Measurements from ENCODE around the gene LRRC71.

The LRRC71 gene

DNA sequence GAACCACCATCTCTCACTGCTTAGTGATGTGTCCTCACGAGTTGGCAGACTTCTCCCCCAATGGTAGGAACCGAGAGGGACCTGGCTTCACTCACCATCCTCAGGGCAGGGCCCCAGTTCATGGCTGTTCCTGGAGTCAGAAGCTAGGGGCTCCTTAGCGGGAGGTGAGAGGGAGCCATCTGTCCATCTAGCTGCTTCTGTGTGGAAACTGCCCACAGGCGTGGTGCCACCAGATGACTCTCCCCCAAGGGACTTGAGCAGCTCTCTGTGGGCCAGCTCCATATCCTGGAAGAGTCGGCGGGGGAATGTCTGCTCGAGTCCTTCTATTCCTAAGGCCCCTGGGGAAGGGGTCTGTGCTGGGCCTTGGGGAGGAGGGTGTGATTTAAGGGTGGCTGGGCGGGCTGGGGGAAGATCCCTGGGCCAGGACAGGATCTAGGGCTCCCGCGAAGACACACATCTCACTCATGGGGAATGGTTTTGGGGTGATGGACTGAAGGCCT is 16.3 kb downstream of the LRRC71 start:
- no peak for TF ChIP-seq GATA2 (IDR thresholded peaks at IDR 0.05; ENCODE audit: low read depth, low read length)
- TF ChIP-seq GATA3 (IDR thresholded peaks at IDR 0.05; ENCODE audit: low read depth, low read length): no peak

- TF ChIP-seq GATA3 (IDR thresholded peaks at IDR 0.05; ENCODE audit: low read depth, low read length) (no peak), GATA2 (IDR thresholded peaks at IDR 0.05; ENCODE audit: low read depth, low read length) (no peak)
Observed at GRCh38 chr1:156937883-156938282, 17.5 kb downstream of the LRRC71 start.

DNA sequence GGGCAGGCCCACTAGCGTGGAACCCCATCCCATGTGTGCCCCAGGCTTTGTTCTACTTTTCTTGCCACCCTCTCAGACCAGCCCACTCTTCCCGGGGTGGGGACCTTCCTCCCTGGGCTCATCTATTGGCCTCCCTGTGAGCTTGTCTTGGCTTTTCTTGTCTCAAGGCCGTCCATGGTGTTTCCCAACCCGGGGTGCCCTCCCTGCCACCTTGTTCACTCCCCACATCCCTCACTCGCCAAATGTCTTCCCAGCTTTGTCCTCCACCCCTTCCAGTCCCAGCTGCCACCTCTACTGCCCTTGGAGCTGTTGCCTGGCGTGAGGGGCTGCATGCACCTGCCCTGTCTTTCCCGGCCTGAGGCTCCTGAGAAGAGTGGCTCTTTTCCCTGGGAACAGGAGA is 18.4 kb downstream of the LRRC71 start:
- TF ChIP-seq GATA2 (IDR thresholded peaks at IDR 0.05; ENCODE audit: low read depth, low read length) (no peak), GATA3 (IDR thresholded peaks at IDR 0.05; ENCODE audit: low read depth, low read length) (no peak)

GRCh38 chr1:156939786-156940334 is 19.4 kb downstream of the LRRC71 start:
- TF ChIP-seq GATA3 (IDR thresholded peaks at IDR 0.05; ENCODE audit: low read depth, low read length): no peak
- TF ChIP-seq GATA2 (IDR thresholded peaks at IDR 0.05; ENCODE audit: low read depth, low read length): no peak

DNA sequence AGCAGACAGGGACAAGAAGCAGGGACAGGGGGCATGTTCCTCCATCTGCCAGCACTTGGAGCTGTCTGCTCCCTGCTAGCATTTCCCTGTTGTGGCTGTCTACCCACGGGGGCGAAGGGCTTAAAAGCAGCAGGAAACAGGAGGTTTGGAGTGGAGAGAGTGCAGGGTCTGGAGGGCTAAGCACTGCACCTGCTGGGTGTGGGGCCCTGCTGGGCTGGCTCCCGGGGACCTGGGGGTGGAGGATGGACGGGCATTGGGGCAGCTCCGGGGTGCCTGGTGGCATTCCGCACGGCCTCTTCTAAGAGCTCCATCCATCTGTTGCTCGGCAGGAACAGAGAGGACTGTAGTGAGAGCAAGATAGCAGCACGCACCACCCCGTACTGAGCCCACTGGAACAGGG is 21.2 kb downstream of the LRRC71 start:
- TF ChIP-seq GATA2 (IDR thresholded peaks at IDR 0.05; ENCODE audit: low read depth, low read length) (no peak), GATA3 (IDR thresholded peaks at IDR 0.05; ENCODE audit: low read depth, low read length) (no peak)

DNA sequence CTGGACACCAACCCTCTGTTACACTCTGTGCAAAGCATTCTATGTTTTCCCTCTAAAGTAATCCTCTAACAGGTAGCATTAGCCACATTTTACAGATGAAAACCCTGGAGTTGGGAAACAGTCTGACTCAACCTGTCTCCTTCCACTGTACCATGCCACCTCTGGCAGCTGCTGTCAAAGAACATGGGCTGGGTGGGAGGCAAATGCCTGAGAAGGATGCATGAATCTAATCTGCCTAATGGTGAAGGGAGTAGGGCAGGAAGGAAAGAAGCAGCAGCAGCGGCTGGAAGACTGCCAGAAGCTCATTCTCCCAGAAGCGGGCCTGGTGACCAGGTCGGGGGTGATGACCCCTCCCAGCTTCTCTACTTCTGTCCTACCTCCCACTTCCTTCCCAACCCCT is 21.7 kb downstream of the LRRC71 start:
- no peak for TF ChIP-seq GATA3 (IDR thresholded peaks at IDR 0.05; ENCODE audit: low read depth, low read length)
- TF ChIP-seq GATA2 (IDR thresholded peaks at IDR 0.05; ENCODE audit: low read depth, low read length): no peak

DNA sequence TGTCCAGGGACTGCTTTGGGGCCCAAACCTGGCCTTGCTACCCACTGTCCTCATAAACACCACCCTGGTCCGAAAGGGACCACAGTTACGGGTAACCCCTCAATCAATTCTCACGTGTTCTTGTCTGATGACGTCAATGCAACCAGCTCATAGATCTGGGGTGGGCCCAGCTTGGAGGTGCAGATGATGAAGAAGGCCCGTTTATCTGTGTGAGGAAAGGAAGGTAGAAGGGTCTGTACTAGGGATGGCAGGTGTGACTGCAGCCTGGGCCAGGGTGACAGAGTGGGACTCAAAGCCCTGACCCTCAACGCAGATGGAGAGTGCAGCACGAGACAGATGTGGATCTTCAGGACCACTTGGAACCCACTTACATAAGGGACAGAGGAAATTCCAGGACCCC is 22.1 kb downstream of the LRRC71 start:
- TF ChIP-seq GATA2 (IDR thresholded peaks at IDR 0.05; ENCODE audit: low read depth, low read length): no peak
- no peak for TF ChIP-seq GATA3 (IDR thresholded peaks at IDR 0.05; ENCODE audit: low read depth, low read length)

DNA sequence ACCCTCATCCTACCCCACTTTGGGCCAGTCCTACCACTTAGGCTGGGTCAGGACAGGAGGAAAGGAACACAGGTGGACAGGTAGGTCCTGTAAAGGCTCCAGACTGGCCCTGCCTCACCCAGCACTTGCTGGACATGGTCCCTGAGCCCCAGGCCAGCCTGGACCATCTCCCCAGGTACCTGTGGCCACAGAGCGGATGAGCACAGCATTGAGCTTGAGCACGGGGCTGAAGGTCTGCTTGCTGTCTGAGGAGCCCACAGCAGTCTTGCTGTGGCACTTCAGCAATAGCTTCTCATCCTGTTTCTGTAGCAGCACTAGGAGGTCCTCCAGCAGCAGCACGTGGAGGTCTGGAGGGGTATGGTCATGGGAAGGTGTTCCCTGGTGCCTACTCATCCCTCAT is 23.3 kb downstream of the LRRC71 start:
- TF ChIP-seq GATA2 (IDR thresholded peaks at IDR 0.05; ENCODE audit: low read depth, low read length): no peak

GRCh38 chr1:156944268-156944667 is 23.8 kb downstream of the LRRC71 start:
- no peak for TF ChIP-seq GATA3 (IDR thresholded peaks at IDR 0.05; ENCODE audit: low read depth, low read length)
- TF ChIP-seq GATA2 (IDR thresholded peaks at IDR 0.05; ENCODE audit: low read depth, low read length): no peak

GRCh38 chr1:156944848-156945247 is 24.4 kb downstream of the LRRC71 start:
- TF ChIP-seq GATA3 (IDR thresholded peaks at IDR 0.05; ENCODE audit: low read depth, low read length) (no peak), GATA2 (IDR thresholded peaks at IDR 0.05; ENCODE audit: low read depth, low read length) (no peak)

- TF ChIP-seq GATA3 (IDR thresholded peaks at IDR 0.05; ENCODE audit: low read depth, low read length) (no peak), GATA2 (IDR thresholded peaks at IDR 0.05; ENCODE audit: low read depth, low read length) (no peak)
Observed at GRCh38 chr1:156945881-156946661, 25.6 kb downstream of the LRRC71 start.

- no peak for TF ChIP-seq GATA2 (IDR thresholded peaks at IDR 0.05; ENCODE audit: low read depth, low read length)
- no peak for TF ChIP-seq GATA3 (IDR thresholded peaks at IDR 0.05; ENCODE audit: low read depth, low read length)
Observed at GRCh38 chr1:156947127-156947526, 26.7 kb downstream of the LRRC71 start.

- no peak for TF ChIP-seq GATA3 (IDR thresholded peaks at IDR 0.05; ENCODE audit: low read depth, low read length)
- no peak for TF ChIP-seq GATA2 (IDR thresholded peaks at IDR 0.05; ENCODE audit: low read depth, low read length)
Observed at GRCh38 chr1:156947818-156948525, 27.5 kb downstream of the LRRC71 start.

- TF ChIP-seq GATA2 (IDR thresholded peaks at IDR 0.05; ENCODE audit: low read depth, low read length): no peak
- no peak for TF ChIP-seq GATA3 (IDR thresholded peaks at IDR 0.05; ENCODE audit: low read depth, low read length)
Observed at GRCh38 chr1:156948708-156949107, 28.3 kb downstream of the LRRC71 start.

DNA sequence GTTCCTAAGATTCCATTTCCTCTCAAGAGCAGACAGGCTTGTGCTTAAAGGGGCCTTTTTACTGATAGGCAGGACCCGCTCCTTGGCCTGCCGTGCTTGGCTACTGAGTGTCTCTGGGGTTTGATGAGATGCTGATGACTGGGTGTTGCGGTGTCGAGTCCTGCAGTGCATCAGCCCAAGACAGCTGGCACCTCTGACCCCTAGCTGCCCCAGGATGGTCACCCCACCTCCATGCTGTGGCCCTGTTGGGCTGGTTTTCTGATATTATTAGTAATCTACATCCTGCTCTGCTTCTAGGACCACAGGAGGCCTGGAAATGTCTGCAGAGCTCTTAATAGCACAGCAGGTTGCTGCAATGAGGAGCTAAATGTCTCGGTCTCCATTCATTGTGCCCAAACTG is 28.7 kb downstream of the LRRC71 start:
- TF ChIP-seq GATA2 (IDR thresholded peaks at IDR 0.05; ENCODE audit: low read depth, low read length) (no peak), GATA3 (IDR thresholded peaks at IDR 0.05; ENCODE audit: low read depth, low read length) (no peak)

Data from SH-SY5Y (cell line).